Measurements from ENCODE around the gene PAQR5. TPM values are rescaled to one million over a fixed set of nuclear protein-coding genes. Genes with fewer than 3 reads are reported as not detected.

PAQR5 gene
- total and polyA plus RNA-seq, 3 donors from 2014 or later: 0.25 to 4.5 (median 0.31) TPM

DNA sequence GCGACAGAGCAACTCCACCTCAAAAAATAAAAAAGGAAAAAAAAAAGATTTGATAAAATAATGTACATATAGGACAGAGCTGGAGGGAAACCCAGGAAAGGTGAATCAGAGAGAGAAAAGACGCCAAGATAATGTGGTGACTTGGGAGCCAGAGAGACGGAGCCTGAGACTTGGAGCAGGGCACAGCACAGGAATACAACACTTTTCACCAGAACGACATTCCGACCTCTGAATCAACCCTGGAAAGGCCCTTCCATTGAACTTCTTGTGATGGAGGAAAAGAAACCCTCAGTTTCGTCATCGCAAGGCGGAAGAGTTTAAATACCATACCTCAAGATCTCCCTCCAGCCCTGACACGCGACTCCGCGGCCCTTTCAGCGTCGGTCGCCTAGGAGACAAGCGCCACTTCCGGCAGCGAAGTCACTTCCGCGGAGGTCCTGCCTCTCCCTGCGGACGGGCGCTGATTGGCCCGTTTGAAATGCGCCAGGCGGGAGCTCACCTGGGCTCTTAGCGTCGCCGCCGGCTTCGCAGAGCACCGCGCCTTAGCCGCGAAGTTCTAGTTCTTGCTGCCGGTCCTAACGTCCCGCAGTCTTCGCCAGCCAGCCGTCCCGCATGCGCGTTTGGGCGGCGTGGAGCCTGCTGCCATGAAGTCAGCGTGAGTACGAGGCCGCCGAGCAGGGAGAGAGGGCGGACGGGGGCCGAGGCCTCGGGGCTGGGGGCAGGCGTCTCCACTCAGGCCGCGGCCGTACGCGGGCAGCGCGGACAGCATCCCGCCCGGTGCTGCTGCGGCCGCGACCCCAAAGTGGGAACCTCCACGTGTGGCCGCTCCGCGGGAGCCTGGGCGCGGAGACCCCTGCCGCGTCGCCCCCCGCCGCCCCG is 115.3 kb downstream of the PAQR5 start, which contains the start of gene KIF23:
Gene KIF23 (plus strand): TSS at position 528 of the 879 bp plus-strand sequence. CDS start 117 bp downstream, at position 645.
- 1 to 2% methylated on average over 36 to 75 of the region's 78 CpGs for WGBS, 2 donors
- intact Hi-C loops (cut with DNase I; ENCODE audit: low total_unique reads): no loop called here

GRCh38 chr15:69414701-69415167 is 116.0 kb downstream of the PAQR5 start:
- Histone ChIP-seq H3K27me3 (no peaks in the 10 kb centered on the region), H3K4me1 (no peaks in the 10 kb centered on the region), H3K27ac (peak overlapping the region; percentile 32 to 68), H3K9me3 (no peaks in the 10 kb centered on the region), H3K36me3 (ENCODE audit: low read depth, missing control alignments) (no peaks in the 10 kb centered on the region), H3K4me3 (peak overlapping the region; percentile 78 to 84)
- peak; percentile 28 for DNase-seq
- TF ChIP-seq POLR2A (IDR thresholded peaks at IDR 0.05): no peak
- TF ChIP-seq CTCF (IDR thresholded peaks at IDR 0.05): no peak
- WGBS, 2 donors: 0% methylated on average over 24 to 29 of the region's 29 CpGs
- intact Hi-C loops (cut with DNase I; ENCODE audit: low total_unique reads): no loop called here

More for the DNA sequence above, 115.3 kb downstream of the PAQR5 start, which contains the start of gene KIF23:
- H3K36me3 ChIP-seq (ENCODE audit: low read depth, missing control alignments): no peaks in the 10 kb centered on the region
- H3K4me1 ChIP-seq: no peaks in the 10 kb centered on the region
- no peak for TF ChIP-seq POLR2A (IDR thresholded peaks at IDR 0.05)
- no peak for TF ChIP-seq CTCF (IDR thresholded peaks at IDR 0.05)
- DNase-seq: peak; percentile 96
- H3K27ac ChIP-seq: peak within 1 kb of the TSS; percentile 32 to 68
- no peaks in the 10 kb centered on the region for H3K9me3 ChIP-seq
- peak within 1 kb of the TSS; percentile 78 to 84 for H3K4me3 ChIP-seq
- no peaks in the 10 kb centered on the region for H3K27me3 ChIP-seq

DNA sequence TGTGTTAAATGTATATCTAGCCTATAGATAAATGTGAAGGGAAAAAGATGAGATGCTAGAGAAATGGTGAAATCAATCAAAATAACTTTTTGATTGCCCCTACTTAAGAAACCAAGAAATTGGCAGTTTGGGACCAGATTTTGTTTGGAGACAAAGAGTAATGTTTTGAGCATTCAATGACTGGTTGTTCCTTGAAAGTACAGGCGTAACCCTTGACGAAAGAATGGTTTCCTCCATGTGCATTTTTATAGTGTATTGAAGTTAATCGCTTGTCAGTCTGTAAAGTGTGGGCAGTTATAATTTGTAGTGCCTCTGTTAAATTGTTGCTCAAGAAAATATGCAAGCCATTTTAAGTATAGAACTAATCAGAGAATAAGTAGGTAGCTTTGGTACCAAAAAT is 116.7 kb downstream of the PAQR5 start:
- Histone ChIP-seq H3K9me3 (no peaks in the 10 kb centered on the region), H3K27ac (no peak overlapping the region), H3K27me3 (no peaks in the 10 kb centered on the region), H3K4me3 (no peak overlapping the region), H3K4me1 (no peaks in the 10 kb centered on the region), H3K36me3 (ENCODE audit: low read depth, missing control alignments) (no peaks in the 10 kb centered on the region)
- intact Hi-C loops (cut with DNase I; ENCODE audit: low total_unique reads): no loop called here
- no peak for DNase-seq
- TF ChIP-seq CTCF (IDR thresholded peaks at IDR 0.05) (no peak), POLR2A (IDR thresholded peaks at IDR 0.05) (no peak)
- WGBS, 2 donors: 56 to 57% methylated on average over 3 of the region's 3 CpGs

DNA sequence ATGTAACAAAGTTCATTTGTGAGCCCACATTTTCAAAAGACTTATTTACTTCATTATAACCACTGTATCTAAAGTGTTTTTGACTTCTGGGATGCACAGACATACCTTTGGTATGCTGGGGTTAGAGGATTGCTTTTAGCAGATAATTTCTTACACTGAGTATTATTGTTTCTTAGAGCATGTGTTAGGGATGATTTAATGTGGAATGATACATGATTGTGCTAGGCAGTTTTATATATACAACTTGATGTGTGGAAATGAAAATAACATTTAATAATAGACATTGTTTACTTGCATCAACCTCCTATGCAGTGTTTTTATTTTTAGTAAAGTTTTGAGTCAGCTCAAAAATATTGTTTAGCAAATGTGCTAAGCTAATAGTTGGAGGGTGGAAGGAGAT is 118.9 kb downstream of the PAQR5 start:
- Histone ChIP-seq H3K4me3 (no peak overlapping the region), H3K36me3 (ENCODE audit: low read depth, missing control alignments) (no peaks in the 10 kb centered on the region), H3K4me1 (no peaks in the 10 kb centered on the region), H3K27me3 (no peaks in the 10 kb centered on the region), H3K9me3 (no peaks in the 10 kb centered on the region), H3K27ac (no peak overlapping the region)
- TF ChIP-seq CTCF (IDR thresholded peaks at IDR 0.05) (no peak), POLR2A (IDR thresholded peaks at IDR 0.05) (no peak)
- intact Hi-C loops (cut with DNase I; ENCODE audit: low total_unique reads): no loop called here
- no peak for DNase-seq

Measured in testis (tissue), 3 donors.